Nephron progenitor cell (in vitro differentiated cells): Measurements from ENCODE around the gene POLR1B.

ENCODE experiments used
- DNase-seq: peaks from one replicate; pipeline ENCODE4 v3.0.0; 2021
- H3K27ac Mint-ChIP-seq: 2 replicates; pipeline ENCODE4 v1.8.0; 2021; ENCODE audit warnings: mild to moderate bottlenecking, moderate library complexity, mixed read lengths
- H3K27me3 Mint-ChIP-seq: 2 replicates; pipeline ENCODE4 v1.8.0; 2021; ENCODE audit warnings: mild to moderate bottlenecking, low read depth, mixed read lengths; ENCODE audit not compliant: poor library complexity
- H3K36me3 Mint-ChIP-seq: 2 replicates; pipeline ENCODE4 v1.8.0; 2021; ENCODE audit warnings: low read depth, mixed read lengths
- H3K4me1 Mint-ChIP-seq: 2 replicates; pipeline ENCODE4 v1.8.0; 2021; ENCODE audit warnings: mixed read lengths
- H3K4me3 Mint-ChIP-seq: 2 replicates; pipeline ENCODE4 v1.8.0; 2021; ENCODE audit warnings: mild to moderate bottlenecking, moderate library complexity, mixed read lengths
- H3K9me3 Mint-ChIP-seq: 2 replicates; pipeline ENCODE4 v1.8.0; 2021; ENCODE audit warnings: mild to moderate bottlenecking, moderate library complexity, mixed read lengths
- CTCF ChIP-seq: fragments of 200-600 bp; sonication (generic); IDR thresholded peaks from 2 replicates; pipeline ENCODE4 v1.5.0; 2021; ENCODE audit warnings: antibody characterized with exemption

Gene POLR1B

GRCh38 chr2:112623913-112624777, 81.9 kb downstream of the POLR1B start:
- no peak overlapping the region for H3K27ac Mint-ChIP-seq
- H3K27me3 Mint-ChIP-seq, result peaks cover 26% of the 10 kb centered on the region
- no peaks in the 10 kb centered on the region for H3K36me3 Mint-ChIP-seq
- no peak for TF ChIP-seq CTCF
- H3K9me3 Mint-ChIP-seq, result no peaks in the 10 kb centered on the region
- DNase-seq, result no peak
- H3K4me3 Mint-ChIP-seq, result no peak overlapping the region
- H3K4me1 Mint-ChIP-seq, result peaks cover 8% of the 10 kb centered on the region

- Mint-ChIP-seq H3K27me3 (peaks cover 20% of the 10 kb centered on the region), H3K4me1 (peaks cover 21% of the 10 kb centered on the region), H3K4me3 (no peak overlapping the region), H3K9me3 (no peaks in the 10 kb centered on the region), H3K27ac (no peak overlapping the region), H3K36me3 (no peaks in the 10 kb centered on the region)
- no peak for TF ChIP-seq CTCF
- no peak for DNase-seq
Observed at GRCh38 chr2:112625474-112626114, 83.3 kb downstream of the POLR1B start.

GRCh38 chr2:112626604-112627059, 84.4 kb downstream of the POLR1B start:
- Mint-ChIP-seq H3K4me1 (peaks cover 31% of the 10 kb centered on the region), H3K27ac (no peak overlapping the region)

More at GRCh38 chr2:112626604-112627059, 84.4 kb downstream of the POLR1B start:
- no peak overlapping the region for H3K4me3 Mint-ChIP-seq
- peak; percentile 48 for DNase-seq
- TF ChIP-seq CTCF, result peak; percentile 70
- H3K27me3 Mint-ChIP-seq, result peaks cover 11% of the 10 kb centered on the region
- H3K9me3 Mint-ChIP-seq, result no peaks in the 10 kb centered on the region
- H3K36me3 Mint-ChIP-seq, result no peaks in the 10 kb centered on the region
